Thyroid gland (tissue), 4 donors: Measurements from ENCODE around the gene LRRN4CL. TPM values are rescaled to one million over a fixed set of nuclear protein-coding genes. Genes with fewer than 3 reads are reported as not detected.
"Not testable (repeated sequence)": the region's sequence is repeated elsewhere in the genome, so short reads cannot be mapped to it uniquely, and the experiment has no call there.

ENCODE experiments used
- DNase-seq, 2 donors: peaks; one replicate each; pipeline ENCODE4 v3.0.0-alpha.2; 2019
- H3K27ac ChIP-seq, 3 donors: fragments of 200-600 bp; sonication (generic); 1 replicate in 2 of 3; 2 replicates in 1 of 3; pipeline ENCODE4 v1.5.1; 2016 to 2019; ENCODE audit warnings: mild to moderate bottlenecking in 1 of 3, moderate library complexity in 1 of 3
- H3K27me3 ChIP-seq: fragments of 200-600 bp; sonication (generic); one replicate; pipeline ENCODE4 v1.5.1; 2019
- H3K36me3 ChIP-seq, 2 donors: fragments of 200-600 bp; sonication (generic); one replicate each; pipeline ENCODE4 v1.5.1; 2016 to 2019
- H3K4me1 ChIP-seq, 2 donors: fragments of 200-600 bp; sonication (generic); one replicate each; pipeline ENCODE4 v1.5.1; 2017 to 2019
- H3K4me3 ChIP-seq, 3 donors: fragments of 200-600 bp; sonication (generic); replicated peaks in 1 of 3; 1 replicate in 2 of 3; 2 replicates in 1 of 3; pipeline ENCODE4 v1.5.1; 2016; ENCODE audit warnings: mild to moderate bottlenecking in 1 of 3
- H3K9me3 ChIP-seq: fragments of 200-600 bp; sonication (generic); one replicate; pipeline ENCODE4 v1.5.1; 2017
- POLR2A ChIP-seq, 2 donors: fragments of 450-650 bp; IDR thresholded peaks; one replicate each; pipeline ENCODE4 v1.6.1; 2017; ENCODE audit warnings: antibody characterized with exemption in 2 of 2, mild to moderate bottlenecking in 2 of 2, moderate library complexity in 1 of 2
- WGBS, 2 donors: methylation state at CpG; one replicate each; pipeline ENCODE4 v1.1.5; 2017; 5-methylcytosine and 5-hydroxymethylcytosine counted together
- intact Hi-C: fragments of 100-400 bp; cut with DNase I; formaldehyde crosslinking; loops from one replicate; pipeline ENCODE4 v1.15.1; 2023
- total RNA-seq, 4 donors: library from RNA; depleted of rRNA; stranded (reverse); fragments of >200 nt; gene quantifications; one replicate each; pipeline ENCODE4 v1.2.3, GENCODE V29; 2016
- TF ChIP-seq, protein P1 (sequence below), 6 experiments: fragments of 200-600 bp in 3 of 6; fragments of 450-650 bp in 3 of 6; sonication (generic) in 3 of 6; IDR thresholded peaks; one replicate each; pipeline ENCODE4 v1.5.1; 2016 to 2019; ENCODE audit warnings: antibody characterized with exemption in 6 of 6, mild to moderate bottlenecking in 2 of 6, inconsistent platforms in 1 of 6, moderate library complexity in 1 of 6

The LRRN4CL gene
- total RNA-seq, 4 donors from 2014 or later: 2.5 to 18.3 (median 9.0) TPM

DNA sequence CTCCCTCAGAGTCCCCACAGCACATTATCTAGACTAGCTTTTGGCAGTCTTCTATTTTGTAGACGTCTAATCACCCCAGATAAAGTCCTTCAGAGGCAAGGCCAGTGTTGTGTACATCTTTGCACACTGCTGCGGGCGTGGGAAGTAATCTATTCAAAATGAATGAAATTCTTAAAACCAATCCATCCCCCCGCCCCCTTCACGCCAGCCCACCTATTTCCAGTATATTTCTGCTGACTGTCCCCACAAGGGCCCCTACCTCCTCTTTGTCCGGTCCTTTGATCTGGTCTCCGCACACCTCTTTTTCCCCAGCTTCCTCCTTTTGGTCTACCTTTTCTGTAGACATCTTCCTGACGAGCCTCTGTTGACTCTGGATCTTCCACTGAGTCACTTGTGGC, 17.5 kb upstream of the LRRN4CL start:
- Histone ChIP-seq H3K4me3 (peak overlapping the region in 1 of 3 donors; percentile 64), H3K27ac (peak overlapping the region in 2 of 3 donors; percentile 58 to 67), H3K27me3 (no peaks in the 10 kb centered on the region), H3K4me1 (peaks cover 20 to 30% of the 10 kb centered on the region in 2 donors), H3K9me3 (no peaks in the 10 kb centered on the region), H3K36me3 (peaks cover 0 to 8% of the 10 kb centered on the region in 2 donors)
- intact Hi-C loops: no loop called here
- 86 to 87% methylated on average over 8 of the region's 8 CpGs for WGBS, 2 donors
- peak in 1 of 2 donors; percentile 8 for DNase-seq
- TF ChIP-seq POLR2A (IDR thresholded peaks at IDR 0.05): no peak
- TF ChIP-seq, protein P1, sequence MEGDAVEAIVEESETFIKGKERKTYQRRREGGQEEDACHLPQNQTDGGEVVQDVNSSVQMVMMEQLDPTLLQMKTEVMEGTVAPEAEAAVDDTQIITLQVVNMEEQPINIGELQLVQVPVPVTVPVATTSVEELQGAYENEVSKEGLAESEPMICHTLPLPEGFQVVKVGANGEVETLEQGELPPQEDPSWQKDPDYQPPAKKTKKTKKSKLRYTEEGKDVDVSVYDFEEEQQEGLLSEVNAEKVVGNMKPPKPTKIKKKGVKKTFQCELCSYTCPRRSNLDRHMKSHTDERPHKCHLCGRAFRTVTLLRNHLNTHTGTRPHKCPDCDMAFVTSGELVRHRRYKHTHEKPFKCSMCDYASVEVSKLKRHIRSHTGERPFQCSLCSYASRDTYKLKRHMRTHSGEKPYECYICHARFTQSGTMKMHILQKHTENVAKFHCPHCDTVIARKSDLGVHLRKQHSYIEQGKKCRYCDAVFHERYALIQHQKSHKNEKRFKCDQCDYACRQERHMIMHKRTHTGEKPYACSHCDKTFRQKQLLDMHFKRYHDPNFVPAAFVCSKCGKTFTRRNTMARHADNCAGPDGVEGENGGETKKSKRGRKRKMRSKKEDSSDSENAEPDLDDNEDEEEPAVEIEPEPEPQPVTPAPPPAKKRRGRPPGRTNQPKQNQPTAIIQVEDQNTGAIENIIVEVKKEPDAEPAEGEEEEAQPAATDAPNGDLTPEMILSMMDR (IDR thresholded peaks at IDR 0.05): no peak

DNA sequence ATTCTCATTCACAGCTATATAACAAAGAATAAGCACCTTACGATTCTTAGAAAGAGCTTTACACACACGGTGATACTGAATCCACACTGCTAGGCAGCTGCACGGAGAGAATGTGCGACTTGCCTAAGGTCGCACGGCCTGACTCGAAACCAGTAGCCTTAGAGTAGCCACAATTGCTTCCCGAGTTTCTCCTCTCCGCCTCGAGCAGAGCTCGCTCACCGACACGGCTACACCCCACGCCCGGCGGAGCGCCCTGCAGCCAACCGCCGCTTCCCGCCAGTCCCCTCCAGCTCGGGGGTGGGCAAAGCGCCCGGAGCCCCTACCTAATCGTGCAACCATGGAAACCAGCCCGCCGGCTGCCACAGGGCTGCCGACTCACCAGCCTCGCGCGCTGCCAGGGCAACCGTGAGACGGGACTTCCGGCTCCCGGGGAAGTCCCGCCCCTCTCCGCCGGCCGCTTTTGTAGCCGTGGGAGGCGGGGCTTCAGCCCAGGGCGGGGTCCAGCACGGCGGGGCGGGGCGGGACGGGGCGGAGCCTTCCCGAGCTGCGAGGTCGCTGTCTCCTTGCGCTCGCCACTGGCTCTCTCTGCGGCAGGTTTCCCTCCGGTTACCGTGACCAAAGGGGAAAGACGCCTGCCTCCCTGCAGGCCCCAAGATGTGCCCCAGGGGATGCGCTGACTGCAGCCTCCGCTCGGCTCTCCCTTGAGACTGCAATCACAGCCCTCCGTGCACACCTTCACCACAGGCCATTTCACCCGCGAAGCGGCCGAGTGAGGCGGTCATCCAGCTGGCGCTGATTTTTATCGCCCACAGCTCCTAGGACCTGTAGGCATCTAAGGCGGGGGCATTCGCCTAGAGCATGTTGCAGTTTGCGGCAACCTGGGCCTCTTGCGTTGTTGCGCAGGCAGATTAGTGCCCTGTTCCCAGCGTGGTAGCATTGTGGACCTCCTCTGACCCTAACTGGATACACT, 16.8 kb upstream of the LRRN4CL start:
- DNase-seq: peak; percentile 94 to 95
- peaks cover 0 to 8% of the 10 kb centered on the region in 2 donors for H3K36me3 ChIP-seq
- peak overlapping the region; percentile 51 to 82 (median 64) for H3K4me3 ChIP-seq
- 14 to 15% methylated on average over 14 to 30 of the region's 73 CpGs for WGBS, 2 donors
- no peaks in the 10 kb centered on the region for H3K27me3 ChIP-seq
- H3K4me1 ChIP-seq: peaks cover 20 to 30% of the 10 kb centered on the region in 2 donors
- H3K9me3 ChIP-seq: no peaks in the 10 kb centered on the region
- H3K27ac ChIP-seq: peak overlapping the region; percentile 57 to 67 (median 58)
- TF ChIP-seq, protein P1 (IDR thresholded peaks at IDR 0.05): no peak
- peak in 1 of 2 donors; percentile 66 for TF ChIP-seq POLR2A (IDR thresholded peaks at IDR 0.05)
- intact Hi-C loops: no loop called here

DNA sequence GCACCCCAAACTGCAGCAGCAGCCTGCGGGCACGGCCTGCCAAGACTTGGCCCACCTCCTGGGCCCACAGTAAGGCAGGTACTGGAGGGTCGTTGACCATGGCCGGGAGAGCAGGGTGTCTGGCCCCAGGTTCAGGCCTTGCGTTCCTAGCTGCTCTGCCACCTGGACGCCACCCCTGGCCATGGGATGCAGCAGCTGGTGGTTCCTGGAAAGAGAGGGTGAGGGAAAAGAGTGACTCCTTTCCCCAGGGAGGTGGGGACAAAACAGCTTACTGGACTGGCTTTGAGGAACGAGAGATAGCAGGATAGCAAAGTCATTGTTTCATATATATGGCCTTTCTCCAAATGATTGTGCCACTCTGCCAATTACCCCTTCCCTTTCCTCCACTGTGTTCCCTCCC, 16.1 kb upstream of the LRRN4CL start:
- intact Hi-C loops: no loop called here
- Histone ChIP-seq H3K4me3 (peak overlapping the region in 1 of 3 donors; percentile 64), H3K27ac (peak overlapping the region in 2 of 3 donors; percentile 9 to 67), H3K9me3 (no peaks in the 10 kb centered on the region), H3K4me1 (peaks cover 20 to 29% of the 10 kb centered on the region in 2 donors), H3K27me3 (no peaks in the 10 kb centered on the region), H3K36me3 (peaks cover 0 to under 1% of the 10 kb centered on the region in 2 donors)
- DNase-seq: peak in 1 of 2 donors; percentile 19
- TF ChIP-seq, protein P1 (IDR thresholded peaks at IDR 0.05): no peak
- TF ChIP-seq POLR2A (IDR thresholded peaks at IDR 0.05): no peak
- WGBS, 2 donors: 32 to 40% methylated on average over 7 of the region's 7 CpGs

DNA sequence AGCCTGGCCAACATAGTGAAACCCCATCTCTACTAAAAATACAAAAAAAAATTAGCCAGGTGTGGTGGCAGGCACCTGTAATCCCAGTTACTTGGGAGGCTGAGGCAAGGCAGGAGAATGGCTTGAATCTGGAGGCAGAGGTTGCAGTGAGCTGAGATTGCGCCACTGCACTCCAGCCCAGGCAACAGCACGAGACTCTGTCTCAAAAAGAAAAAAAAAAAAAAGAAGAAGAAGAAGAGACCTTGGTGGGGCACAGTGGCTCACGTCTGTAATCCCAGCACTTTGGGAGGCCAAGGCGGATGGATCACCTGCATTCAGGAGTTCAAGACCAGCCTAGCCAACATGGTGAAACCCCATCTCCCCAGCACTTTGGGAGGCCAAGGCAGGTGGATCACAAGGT, 14.6 kb upstream of the LRRN4CL start:
- WGBS, 2 donors: 93 to 95% methylated on average over 4 of the region's 4 CpGs
- intact Hi-C loops, H3K36me3 ChIP-seq, H3K4me3 ChIP-seq, DNase-seq, H3K9me3 ChIP-seq, H3K27me3 ChIP-seq, H3K27ac ChIP-seq: not testable (repeated sequence)
- peaks cover 13 to 21% of the 10 kb centered on the region in 2 donors for H3K4me1 ChIP-seq

DNA sequence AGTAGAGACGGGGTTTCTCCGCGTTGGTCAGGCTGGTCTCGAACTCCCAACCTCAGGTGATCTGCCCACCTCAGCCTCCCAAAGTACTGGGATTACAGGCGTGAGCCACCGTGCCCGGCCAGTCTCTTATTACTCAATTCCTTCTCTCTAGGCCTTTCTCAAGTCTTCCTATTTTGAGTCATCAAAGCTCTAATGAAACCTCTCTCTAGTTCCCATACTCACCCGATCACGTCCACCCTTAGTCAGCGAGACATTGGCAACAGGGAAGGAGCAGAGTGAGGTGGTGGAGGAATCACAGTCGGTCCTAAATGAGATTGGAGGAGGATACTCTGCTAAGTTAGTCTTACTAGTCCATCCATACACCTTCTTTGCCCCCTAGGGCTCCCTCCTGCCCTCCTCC, 12.9 kb upstream of the LRRN4CL start:
- no peak overlapping the region for H3K4me3 ChIP-seq
- no peaks in the 10 kb centered on the region for H3K9me3 ChIP-seq
- no peak overlapping the region for H3K27ac ChIP-seq
- H3K36me3 ChIP-seq: no peaks in the 10 kb centered on the region
- no peaks in the 10 kb centered on the region for H3K27me3 ChIP-seq
- WGBS, 2 donors: 94 to 97% methylated on average over 11 of the region's 11 CpGs
- peaks cover 6 to 14% of the 10 kb centered on the region in 2 donors for H3K4me1 ChIP-seq
- intact Hi-C loops: no loop called here
- TF ChIP-seq, protein P1 (IDR thresholded peaks at IDR 0.05): no peak
- no peak for TF ChIP-seq POLR2A (IDR thresholded peaks at IDR 0.05)
- no peak for DNase-seq
